WTC11 (cell line): ENCODE data around the gene LRMDA.

Experiments
- FOXJ3 ChIP-seq: sonication (generic); formaldehyde crosslinking; IDR thresholded peaks from 2 replicates; pipeline ENCODE4 v1.9.0; 2021; ENCODE audit warnings: missing genetic modification reagents, mild to moderate bottlenecking, borderline replicate concordance
- OVOL2 ChIP-seq: fragments of 250-450 bp; sonication (Bioruptor Pico); IDR thresholded peaks from 2 replicates; pipeline ENCODE4 v1.9.0; 2021; ENCODE audit warnings: mild to moderate bottlenecking, borderline replicate concordance
- SMAD3 ChIP-seq: sonication (generic); formaldehyde crosslinking; IDR thresholded peaks from 2 replicates; pipeline ENCODE4 v1.8.0; 2022; ENCODE audit warnings: missing genetic modification reagents, mild to moderate bottlenecking, borderline replicate concordance
- TCF7 ChIP-seq: sonication (generic); formaldehyde crosslinking; IDR thresholded peaks from 2 replicates; pipeline ENCODE4 v1.8.0; 2022; ENCODE audit warnings: mild to moderate bottlenecking, low read depth, missing genetic modification reagents, moderate library complexity
- TF ChIP-seq, protein P1 (sequence below): sonication (generic); formaldehyde crosslinking; IDR thresholded peaks from 2 replicates; pipeline ENCODE4 v1.8.0; 2023; ENCODE audit warnings: missing genetic modification reagents, mild to moderate bottlenecking, borderline replicate concordance
- TF ChIP-seq, protein P2 (sequence below): fragments of 200-600 bp; IDR thresholded peaks from 2 replicates; pipeline ENCODE4 v1.8.0; 2022; ENCODE audit warnings: antibody characterized with exemption
- TF ChIP-seq, protein P3 (sequence below): sonication (generic); formaldehyde crosslinking; IDR thresholded peaks from 2 replicates; pipeline ENCODE4 v1.8.1; 2022; ENCODE audit warnings: mild to moderate bottlenecking, missing genetic modification reagents, moderate library complexity, borderline replicate concordance
- TF ChIP-seq, protein P4 (sequence below): sonication (generic); formaldehyde crosslinking; conservative IDR thresholded peaks from 2 replicates; pipeline ENCODE4 v1.8.1; 2022; ENCODE audit warnings: mild to moderate bottlenecking, missing genetic modification reagents

DNA sequence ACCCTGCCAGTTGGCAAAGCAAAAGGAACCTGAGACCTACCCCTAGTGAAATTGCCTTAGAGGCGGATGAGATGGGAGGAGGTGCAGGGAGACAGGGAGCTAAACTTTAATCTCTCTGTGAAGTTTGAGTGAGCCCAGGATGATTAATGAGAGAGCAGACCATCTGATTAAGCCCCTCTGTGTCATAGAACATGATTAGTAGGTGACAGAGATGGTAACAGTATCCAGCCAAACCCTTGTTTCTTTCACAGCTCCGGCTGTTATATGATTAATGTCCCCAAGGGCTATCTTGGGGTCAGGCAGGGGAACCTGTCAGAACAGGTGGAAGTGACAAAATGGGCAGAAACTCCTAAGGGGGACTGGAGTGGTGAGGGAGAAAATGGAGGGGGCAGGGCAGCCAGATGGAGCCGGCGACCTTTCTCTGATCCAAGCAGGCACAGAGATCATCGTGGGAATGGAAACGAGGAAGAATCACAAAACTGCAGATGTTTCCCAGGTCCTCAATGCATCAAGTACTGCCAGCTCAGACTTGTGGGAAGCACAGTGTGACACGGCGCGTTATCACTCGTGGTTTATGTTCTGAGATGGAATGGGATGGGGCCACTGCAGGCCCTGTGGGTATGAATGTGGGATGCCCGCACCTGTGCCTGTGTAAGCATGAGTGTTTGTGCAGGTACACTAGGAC is 684.2 kb downstream of the LRMDA start:
- TF ChIP-seq, protein P1, sequence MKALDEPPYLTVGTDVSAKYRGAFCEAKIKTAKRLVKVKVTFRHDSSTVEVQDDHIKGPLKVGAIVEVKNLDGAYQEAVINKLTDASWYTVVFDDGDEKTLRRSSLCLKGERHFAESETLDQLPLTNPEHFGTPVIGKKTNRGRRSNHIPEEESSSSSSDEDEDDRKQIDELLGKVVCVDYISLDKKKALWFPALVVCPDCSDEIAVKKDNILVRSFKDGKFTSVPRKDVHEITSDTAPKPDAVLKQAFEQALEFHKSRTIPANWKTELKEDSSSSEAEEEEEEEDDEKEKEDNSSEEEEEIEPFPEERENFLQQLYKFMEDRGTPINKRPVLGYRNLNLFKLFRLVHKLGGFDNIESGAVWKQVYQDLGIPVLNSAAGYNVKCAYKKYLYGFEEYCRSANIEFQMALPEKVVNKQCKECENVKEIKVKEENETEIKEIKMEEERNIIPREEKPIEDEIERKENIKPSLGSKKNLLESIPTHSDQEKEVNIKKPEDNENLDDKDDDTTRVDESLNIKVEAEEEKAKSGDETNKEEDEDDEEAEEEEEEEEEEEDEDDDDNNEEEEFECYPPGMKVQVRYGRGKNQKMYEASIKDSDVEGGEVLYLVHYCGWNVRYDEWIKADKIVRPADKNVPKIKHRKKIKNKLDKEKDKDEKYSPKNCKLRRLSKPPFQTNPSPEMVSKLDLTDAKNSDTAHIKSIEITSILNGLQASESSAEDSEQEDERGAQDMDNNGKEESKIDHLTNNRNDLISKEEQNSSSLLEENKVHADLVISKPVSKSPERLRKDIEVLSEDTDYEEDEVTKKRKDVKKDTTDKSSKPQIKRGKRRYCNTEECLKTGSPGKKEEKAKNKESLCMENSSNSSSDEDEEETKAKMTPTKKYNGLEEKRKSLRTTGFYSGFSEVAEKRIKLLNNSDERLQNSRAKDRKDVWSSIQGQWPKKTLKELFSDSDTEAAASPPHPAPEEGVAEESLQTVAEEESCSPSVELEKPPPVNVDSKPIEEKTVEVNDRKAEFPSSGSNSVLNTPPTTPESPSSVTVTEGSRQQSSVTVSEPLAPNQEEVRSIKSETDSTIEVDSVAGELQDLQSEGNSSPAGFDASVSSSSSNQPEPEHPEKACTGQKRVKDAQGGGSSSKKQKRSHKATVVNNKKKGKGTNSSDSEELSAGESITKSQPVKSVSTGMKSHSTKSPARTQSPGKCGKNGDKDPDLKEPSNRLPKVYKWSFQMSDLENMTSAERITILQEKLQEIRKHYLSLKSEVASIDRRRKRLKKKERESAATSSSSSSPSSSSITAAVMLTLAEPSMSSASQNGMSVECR (CRISPR knock-in tag) = no peak
- no peak for TF ChIP-seq TCF7
- TF ChIP-seq, protein P2, sequence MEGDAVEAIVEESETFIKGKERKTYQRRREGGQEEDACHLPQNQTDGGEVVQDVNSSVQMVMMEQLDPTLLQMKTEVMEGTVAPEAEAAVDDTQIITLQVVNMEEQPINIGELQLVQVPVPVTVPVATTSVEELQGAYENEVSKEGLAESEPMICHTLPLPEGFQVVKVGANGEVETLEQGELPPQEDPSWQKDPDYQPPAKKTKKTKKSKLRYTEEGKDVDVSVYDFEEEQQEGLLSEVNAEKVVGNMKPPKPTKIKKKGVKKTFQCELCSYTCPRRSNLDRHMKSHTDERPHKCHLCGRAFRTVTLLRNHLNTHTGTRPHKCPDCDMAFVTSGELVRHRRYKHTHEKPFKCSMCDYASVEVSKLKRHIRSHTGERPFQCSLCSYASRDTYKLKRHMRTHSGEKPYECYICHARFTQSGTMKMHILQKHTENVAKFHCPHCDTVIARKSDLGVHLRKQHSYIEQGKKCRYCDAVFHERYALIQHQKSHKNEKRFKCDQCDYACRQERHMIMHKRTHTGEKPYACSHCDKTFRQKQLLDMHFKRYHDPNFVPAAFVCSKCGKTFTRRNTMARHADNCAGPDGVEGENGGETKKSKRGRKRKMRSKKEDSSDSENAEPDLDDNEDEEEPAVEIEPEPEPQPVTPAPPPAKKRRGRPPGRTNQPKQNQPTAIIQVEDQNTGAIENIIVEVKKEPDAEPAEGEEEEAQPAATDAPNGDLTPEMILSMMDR = no peak
- no peak for TF ChIP-seq SMAD3 (CRISPR knock-in tag)
- no peak for TF ChIP-seq OVOL2 (CRISPR knock-in tag)
- TF ChIP-seq, protein P3, sequence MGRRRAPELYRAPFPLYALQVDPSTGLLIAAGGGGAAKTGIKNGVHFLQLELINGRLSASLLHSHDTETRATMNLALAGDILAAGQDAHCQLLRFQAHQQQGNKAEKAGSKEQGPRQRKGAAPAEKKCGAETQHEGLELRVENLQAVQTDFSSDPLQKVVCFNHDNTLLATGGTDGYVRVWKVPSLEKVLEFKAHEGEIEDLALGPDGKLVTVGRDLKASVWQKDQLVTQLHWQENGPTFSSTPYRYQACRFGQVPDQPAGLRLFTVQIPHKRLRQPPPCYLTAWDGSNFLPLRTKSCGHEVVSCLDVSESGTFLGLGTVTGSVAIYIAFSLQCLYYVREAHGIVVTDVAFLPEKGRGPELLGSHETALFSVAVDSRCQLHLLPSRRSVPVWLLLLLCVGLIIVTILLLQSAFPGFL (CRISPR knock-in tag) = no peak
- TF ChIP-seq, protein P4, sequence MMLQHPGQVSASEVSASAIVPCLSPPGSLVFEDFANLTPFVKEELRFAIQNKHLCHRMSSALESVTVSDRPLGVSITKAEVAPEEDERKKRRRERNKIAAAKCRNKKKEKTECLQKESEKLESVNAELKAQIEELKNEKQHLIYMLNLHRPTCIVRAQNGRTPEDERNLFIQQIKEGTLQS (CRISPR knock-in tag) = no peak
- TF ChIP-seq FOXJ3 = no peak
